Metanephros (tissue), 2 donors: ENCODE measurements around the gene CCDC188. TPM values are rescaled to one million over a fixed set of nuclear protein-coding genes. Genes with fewer than 3 reads are reported as not detected.

Source experiments
- small RNA-seq: library from RNA; depleted of rRNA; stranded (forward); fragments of <200 nt; gene quantifications from one replicate; pipeline ENCODE3, GENCODE V24; 2014; ENCODE audit warnings: low replicate concordance
- total RNA-seq: library from RNA; depleted of rRNA; stranded (reverse); fragments of >200 nt; gene quantifications from one replicate; pipeline ENCODE4 v1.2.3, GENCODE V29; 2014

CCDC188 gene
- total RNA-seq = 0.35 TPM

GRCh38 chr22:20150381-20151275 lies at the start of gene CCDC188:
TSS of gene CCDC188 (minus strand) at chr22:20151055. CDS start at chr22:20150986, 69 bp downstream.

DNA sequence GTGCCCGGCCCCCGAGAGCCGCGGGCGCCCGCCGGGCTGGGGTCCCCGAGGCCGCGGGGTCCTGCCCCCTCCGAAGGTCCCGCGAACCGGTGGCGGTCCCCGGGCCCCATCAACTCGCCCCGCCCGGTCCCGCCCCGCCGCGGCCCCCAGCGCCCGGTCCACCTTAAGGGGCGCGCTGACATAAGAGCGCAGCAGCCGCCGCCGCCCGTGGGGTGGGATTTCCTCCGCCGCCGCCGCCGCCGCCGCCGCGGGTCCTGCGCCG lies 19.3 kb downstream of the CCDC188 start, which contains the start of gene ZDHHC8:
ZDHHC8 (plus strand) TSS at position 208 of the 262 bp plus-strand sequence. CDS start 144 bp downstream, outside the sequence.

DNA sequence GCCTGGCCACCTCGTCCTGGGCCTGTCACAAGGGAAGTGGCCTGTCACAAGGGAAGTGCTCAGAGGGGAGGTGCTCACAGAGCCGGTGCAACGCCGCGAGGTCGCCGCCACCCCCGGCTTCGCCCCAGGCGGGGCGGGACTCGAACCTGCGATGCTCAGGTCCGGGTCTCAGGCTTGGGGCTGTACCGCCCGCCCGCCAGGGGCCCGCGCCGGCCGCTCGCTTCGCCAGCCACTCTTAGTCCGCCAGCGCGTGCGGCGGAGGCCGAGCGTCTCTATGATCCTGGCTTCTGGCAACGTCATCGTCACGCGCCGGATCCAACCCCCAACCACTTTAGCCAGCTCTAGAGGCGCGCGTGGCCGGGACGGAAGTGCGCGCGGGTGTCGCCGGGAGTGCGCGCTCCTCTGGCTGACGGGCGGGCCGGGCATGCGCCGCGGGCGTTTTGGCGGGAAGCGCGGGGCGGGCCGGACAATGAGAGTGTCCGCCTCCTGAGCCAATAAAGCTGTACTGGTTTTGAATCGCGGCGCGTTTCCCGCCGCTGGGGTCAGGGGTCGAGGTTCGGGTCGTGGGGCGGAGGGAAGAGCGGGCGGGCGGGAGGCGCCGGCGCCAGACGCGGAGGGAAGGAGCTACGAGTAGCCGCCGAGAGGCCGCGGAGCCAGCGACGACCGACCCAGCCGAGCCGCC lies 33.8 kb downstream of the CCDC188 start, which contains the start of gene TRMT2A:
TRMT2A (minus strand) TSS at position 276 of the 682 bp plus-strand sequence. CDS start 320 bp downstream, outside the sequence.

DNA sequence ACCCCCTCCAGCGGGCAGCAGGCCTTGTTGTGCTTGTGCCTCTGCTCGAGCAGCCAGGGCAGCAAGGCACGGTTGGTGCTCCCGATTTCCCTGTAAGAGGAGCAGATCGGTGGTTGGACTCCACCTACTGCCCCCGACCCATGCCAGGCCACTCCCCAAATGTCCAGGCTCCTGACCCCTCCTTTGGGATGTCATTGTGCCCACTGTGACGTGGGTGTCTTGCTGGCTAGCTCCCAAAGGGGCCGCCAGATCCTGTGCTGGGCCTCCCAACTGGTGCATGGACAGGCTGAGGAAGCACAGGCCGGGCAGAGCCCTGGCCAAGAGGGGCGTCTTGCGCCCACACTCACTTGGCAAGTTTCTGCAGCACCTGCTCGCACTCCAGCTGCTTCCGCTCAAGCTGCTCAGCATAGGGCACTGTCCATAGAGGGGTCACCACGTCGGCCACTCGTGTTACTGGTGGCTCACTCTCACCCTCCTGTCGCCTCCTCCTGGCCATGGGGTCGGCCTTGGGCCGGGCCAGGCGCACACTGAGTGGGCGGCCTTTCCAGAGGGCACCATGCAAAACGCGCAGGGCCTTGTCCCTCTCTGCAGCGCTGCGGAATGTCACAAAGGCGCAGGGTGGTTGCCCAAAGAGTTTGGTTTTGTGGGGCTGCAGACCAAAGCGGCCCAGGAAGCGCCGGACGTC lies 35.0 kb downstream of the CCDC188 start, which contains the start of gene RANBP1:
RANBP1 (plus strand) TSS at position 414 of the 685 bp plus-strand sequence; CDS start at position 495, 81 bp downstream.

Small RNAs within 50 kb of the gene (small RNA-seq; reads per million reads assigned to genes)
- gene MIR6816 = 0.12 reads per million
- not detected for gene RF00599

Other genes with a start within 250 kb of the CCDC188 start
- gene COMT, start 209.3 kb downstream of the CCDC188 start, total RNA-seq = 136 TPM
- gene TXNRD2, start 209.2 kb downstream of the CCDC188 start, total RNA-seq = 21.5 TPM
- gene ARVCF, start 134.2 kb downstream of the CCDC188 start, total RNA-seq = 63.2 TPM
- gene TANGO2, start 129.9 kb downstream of the CCDC188 start, total RNA-seq = 25.1 TPM
- gene DGCR8, start 70.8 kb downstream of the CCDC188 start, total RNA-seq = 26.6 TPM
- gene RANBP1, start 35.0 kb downstream of the CCDC188 start, total RNA-seq = 94.2 TPM
- gene TRMT2A, start 33.8 kb downstream of the CCDC188 start, total RNA-seq = 55.1 TPM
- 20.7 TPM for gene ZDHHC8, start 19.3 kb downstream of the CCDC188 start, total RNA-seq
- 7.6 TPM for gene RTN4R, start 117.3 kb upstream of the CCDC188 start, total RNA-seq
- gene DGCR6L, start 169.0 kb upstream of the CCDC188 start, total RNA-seq = 62.5 TPM
- gene ZNF74, start 243.1 kb upstream of the CCDC188 start, total RNA-seq = 26.2 TPM